GM21390 (cell line): Measurements from ENCODE around the gene CAPN12.

Experiments
- ATAC-seq: cut with Tn5 transposase; IDR thresholded peaks from one replicate; pipeline ENCODE4 v1.9.1; 2021; ENCODE audit not compliant: unreplicated experiment

CAPN12 gene

DNA sequence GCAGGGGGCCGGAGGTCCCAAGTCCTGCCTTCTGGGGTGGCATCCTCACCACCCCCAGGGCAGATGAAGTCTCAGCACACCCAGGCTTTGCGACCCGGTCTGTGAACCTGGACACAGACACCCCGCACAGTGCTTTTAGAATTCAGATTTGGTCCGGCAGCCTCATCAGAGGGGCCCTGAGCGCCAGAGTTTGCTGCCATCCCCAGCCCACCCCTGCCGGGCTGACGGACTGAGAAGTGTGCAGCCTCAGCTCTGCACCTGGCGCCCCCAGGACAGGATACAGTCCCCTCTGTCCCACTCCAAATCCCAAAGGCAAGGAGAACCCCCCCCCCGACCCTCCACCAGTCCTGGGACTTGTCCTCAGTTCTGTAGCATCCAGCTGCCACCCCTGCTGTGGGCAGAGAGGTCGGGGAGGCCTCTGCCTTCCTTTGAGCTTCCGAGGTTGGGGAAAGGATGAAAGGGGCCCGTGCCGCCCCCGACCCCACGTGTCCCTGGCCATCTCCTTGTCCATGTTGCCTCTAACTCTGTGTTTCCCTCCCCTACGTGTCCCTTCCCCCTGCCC, 16.9 kb downstream of the CAPN12 start:
- ATAC-seq: no peak

- ATAC-seq: no peak
Observed at GRCh38 chr19:38726761-38727301, 17.4 kb downstream of the CAPN12 start.

DNA sequence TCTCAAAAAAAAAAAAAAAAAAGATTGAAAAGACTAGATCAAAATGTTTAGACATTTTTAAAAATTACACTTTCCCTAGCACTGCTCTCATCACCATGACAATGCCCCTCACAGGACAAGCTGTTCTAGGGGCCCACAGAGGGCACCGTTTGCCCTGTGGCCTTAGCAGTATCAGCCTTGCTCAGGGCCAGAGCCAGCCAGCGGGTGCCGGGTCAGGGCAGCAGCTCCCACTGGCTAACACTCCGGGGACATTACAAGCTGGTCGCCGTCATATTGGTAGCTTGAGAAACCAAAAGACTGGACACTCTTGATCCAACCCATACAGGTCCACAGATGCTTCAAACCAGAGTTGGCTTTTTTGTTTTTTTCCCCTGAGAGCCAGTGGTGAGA, 18.0 kb downstream of the CAPN12 start:
- no peak for ATAC-seq

- ATAC-seq: no peak
Observed at GRCh38 chr19:38725469-38726283, 18.6 kb downstream of the CAPN12 start.

DNA sequence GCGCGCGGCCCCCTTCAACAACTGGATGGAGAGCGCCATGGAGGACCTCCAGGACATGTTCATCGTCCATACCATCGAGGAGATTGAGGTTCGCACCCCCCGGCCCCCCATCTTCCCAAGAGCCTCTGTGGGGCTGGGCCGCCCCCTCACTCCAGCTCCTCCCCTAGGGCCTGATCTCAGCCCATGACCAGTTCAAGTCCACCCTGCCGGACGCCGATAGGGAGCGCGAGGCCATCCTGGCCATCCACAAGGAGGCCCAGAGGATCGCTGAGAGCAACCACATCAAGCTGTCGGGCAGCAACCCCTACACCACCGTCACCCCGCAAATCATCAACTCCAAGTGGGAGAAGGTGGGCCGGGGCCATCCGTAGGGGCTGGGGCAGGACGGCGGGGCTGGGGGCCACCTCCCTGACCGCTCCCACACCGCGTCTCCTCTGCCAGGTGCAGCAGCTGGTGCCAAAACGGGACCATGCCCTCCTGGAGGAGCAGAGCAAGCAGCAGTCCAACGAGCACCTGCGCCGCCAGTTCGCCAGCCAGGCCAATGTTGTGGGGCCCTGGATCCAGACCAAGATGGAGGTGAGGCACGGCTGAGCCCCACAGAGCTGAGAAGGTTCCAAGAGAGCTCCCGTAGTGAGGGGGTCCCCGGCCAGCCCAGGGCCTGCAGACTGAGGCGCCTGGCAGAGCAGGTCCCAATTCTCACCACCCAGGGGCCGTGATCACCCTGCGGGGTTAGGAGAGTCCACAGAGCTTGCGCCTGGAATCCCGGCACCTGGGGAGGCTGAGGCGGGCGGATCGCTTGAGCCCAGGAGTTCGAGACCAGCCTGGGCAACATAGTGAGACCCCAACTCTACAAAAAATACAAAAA, 20.1 kb downstream of the CAPN12 start:
- no peak for ATAC-seq

- no peak for ATAC-seq
Observed at GRCh38 chr19:38723606-38723965, 20.7 kb downstream of the CAPN12 start.

GRCh38 chr19:38722947-38723605, 21.2 kb downstream of the CAPN12 start:
- ATAC-seq: no peak

GRCh38 chr19:38721979-38722773, 22.1 kb downstream of the CAPN12 start:
- ATAC-seq: no peak

GRCh38 chr19:38721496-38721895, 22.8 kb downstream of the CAPN12 start:
- no peak for ATAC-seq

DNA sequence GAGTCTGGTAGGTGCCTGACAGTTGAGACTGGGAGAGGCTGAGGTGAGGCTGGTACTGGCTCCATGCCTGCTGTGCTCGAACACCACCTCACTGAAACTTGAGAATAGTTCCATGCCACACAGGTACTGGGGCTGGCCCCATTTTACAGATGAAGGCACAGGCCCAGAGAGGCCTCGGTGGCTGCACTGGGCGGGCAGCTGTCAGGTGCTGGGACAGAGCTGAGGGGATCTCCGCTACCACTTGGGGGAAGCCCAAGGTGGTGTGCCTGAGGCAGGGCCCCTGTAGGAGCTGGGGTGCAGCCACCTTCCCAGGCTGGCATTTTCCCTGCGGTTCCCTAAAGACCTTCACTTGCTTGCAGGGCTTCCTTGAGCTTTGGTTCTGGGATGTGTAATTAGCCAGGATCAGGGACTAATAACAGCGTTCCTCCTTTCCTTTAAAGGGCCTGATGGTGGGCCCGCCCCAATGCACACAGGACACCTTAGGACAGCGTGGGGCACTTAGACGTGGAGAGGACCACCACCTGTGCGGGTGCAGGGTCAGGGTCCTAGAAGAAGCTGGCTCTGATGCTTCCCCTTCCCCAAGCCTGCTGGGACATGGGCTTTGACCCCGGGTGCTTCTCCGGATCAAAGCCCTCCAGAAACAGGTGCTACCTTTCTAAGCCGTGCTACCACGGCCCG, 23.6 kb downstream of the CAPN12 start:
- ATAC-seq: no peak

DNA sequence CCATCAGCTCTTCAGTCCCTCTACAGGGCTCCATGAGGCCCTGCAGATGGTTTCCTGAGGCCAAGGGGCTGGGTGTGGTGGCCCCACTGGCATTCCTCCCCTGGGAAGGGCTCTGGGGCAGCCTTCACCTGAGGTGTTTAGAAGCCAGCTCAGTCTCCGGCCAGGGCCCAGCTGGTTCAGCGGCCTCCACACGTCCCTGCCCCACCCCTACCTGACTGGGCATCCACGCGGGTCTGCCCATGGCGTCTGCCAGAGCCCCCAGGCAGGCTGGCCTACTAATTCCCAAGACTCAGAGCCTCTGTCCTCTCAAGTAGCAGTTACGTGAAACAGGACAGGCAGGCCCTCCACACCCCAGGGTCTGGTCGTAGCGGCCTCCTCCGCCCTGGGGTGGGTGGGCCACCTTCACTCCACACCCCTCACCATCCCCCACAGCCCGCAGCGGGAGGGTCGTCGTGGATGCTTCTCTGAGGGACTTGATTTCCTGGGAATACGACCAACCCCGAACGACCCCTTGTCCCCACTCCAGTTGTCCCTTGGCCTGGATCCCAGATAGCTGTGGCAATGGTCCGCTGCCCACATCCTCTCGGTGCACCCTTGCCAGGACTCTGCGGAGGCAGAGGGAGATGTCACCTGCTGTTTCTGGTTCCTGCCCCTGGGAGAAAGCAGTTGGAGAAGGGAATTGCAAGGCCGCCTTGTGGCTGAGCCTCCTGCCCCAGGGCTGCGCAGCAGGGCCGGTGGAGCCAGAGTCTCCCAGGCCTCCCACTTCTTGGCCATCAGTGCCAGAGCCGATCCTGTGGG, 24.3 kb downstream of the CAPN12 start:
- no peak for ATAC-seq

- no peak for ATAC-seq
Observed at GRCh38 chr19:38718747-38719543, 25.3 kb downstream of the CAPN12 start.

DNA sequence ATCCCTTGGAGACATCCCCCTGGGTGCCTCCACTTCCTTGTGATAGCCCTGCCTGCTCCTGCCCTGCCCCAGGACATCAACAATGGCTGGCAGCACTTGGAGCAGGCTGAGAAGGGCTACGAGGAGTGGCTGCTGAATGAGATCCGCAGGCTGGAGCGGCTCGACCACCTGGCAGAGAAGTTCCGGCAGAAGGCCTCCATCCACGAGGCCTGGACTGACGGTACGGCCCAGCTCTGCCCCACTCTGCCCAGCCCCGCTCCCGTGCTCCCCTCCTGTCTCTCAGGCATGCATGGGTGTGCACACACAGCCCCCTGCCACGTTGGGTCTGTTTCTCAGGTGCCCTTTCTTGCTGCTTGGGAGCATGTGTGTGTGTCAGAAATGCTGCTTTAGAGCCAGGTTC, 26.4 kb downstream of the CAPN12 start:
- ATAC-seq: no peak

DNA sequence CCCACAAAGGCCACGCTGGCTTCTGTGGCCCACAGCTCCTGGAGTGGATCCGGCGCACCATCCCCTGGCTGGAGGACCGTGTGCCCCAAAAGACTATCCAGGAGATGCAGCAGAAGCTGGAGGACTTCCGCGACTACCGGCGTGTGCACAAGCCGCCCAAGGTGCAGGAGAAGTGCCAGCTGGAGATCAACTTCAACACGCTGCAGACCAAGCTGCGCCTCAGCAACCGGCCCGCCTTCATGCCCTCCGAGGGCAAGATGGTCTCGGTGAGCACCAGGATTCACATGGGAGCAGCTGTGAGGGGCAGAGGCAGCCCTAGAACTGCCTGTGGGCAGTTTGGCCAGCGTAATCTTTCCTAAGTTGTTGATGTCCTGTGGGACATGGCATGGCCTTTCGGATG, 27.2 kb downstream of the CAPN12 start:
- ATAC-seq: no peak

- ATAC-seq: no peak
Observed at GRCh38 chr19:38715555-38715954, 28.7 kb downstream of the CAPN12 start.

GRCh38 chr19:38714354-38714778, 29.9 kb downstream of the CAPN12 start:
- no peak for ATAC-seq

DNA sequence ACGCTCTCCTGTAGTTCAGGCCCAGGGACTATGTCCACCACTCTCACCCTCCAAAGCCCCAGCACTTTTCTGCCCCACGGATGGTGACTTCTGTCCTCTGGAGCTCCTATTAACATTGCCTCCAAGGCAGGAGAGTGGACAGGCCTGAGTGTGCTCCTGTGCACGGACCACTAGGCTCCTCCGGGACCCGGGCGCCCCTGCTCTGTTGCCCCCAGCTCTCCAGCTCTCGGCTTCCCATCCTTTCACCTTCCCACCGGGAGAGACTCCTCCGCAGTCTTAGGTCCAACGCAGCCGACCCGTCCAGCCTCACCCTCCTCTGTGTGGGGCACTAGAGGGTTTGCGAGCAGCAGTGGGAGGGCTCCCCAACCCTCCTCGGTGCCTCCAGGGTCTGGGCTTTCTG, 30.4 kb downstream of the CAPN12 start:
- no peak for ATAC-seq

DNA sequence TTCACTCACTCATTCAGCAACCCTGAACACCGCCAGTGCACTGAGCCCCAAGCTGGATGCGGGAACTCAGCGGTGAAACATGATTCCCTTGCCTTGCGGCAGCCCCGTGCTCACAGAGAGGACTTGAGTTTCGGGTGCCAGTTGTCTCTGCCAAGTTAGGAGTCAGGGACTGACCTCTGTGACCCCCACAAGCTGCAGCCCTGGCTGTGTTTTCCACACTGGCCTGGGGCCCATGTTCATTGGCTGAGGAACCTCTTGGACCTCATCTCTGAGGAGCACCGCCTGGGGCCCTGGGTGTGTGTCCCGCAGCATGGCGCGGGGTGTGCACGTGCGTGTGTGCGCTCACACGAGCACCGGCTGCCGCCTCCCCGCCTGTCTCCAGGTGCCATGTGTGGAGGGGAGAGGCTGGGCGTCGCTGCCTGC, 31.0 kb downstream of the CAPN12 start:
- no peak for ATAC-seq
